Endothelial cell of umbilical vein (primary cell): ENCODE measurements around the gene TMEM37. TPM values are rescaled to one million over a fixed set of nuclear protein-coding genes. Genes with fewer than 3 reads are reported as not detected.

Source experiments
- BruUV-seq: library from RNA; stranded (reverse); fragments of 400-500 nt; replicated peaks from 2 replicates; lab custom pipeline; 2021; lab: Mats Ljungman, UMichigan
- CTCF ChIA-PET: fragments of 300-600, 350-600 bp; sonication (Branson Sonifier 250); formaldehyde crosslinking; loops from one replicate; lab custom pipeline; 2021; ENCODE audit warnings: antibody characterized with exemption, inconsistent platforms; lab: Charles Lee
- POLR2A ChIA-PET: fragments of 300-600, 350-600 bp; sonication (Branson Sonifier 250); formaldehyde crosslinking; loops from one replicate; lab custom pipeline; 2021; ENCODE audit warnings: antibody characterized with exemption, inconsistent platforms; lab: Charles Lee
- DNase-seq: peaks from one replicate; pipeline ENCODE4 v3.0.0-alpha.2; 2011; ENCODE audit warnings: low read depth, low spot score
- FAIRE-seq: peaks from 2 replicates; lab custom pipeline; 2011; peaks lifted over from hg19 to GRCh38; lab: Jason Lieb, UNC
- H2AFZ ChIP-seq: 2 replicates; pipeline ENCODE4 v1.6.0; 2012; ENCODE audit warnings: low read depth, low read length, control low read depth, inconsistent platforms
- H3K27ac ChIP-seq: 2 replicates; pipeline ENCODE4 v1.5.1; 2011; ENCODE audit warnings: low read depth, mild to moderate bottlenecking, control low read depth, low read length, moderate library complexity; ENCODE audit not compliant: insufficient read depth
- H3K27me3 ChIP-seq, 2 experiments: 2 replicates each; pipeline versions ENCODE4 v1.6.0 to v1.6.1; 2011; ENCODE audit warnings: low read length in 2 of 2, mixed read lengths in 1 of 2; ENCODE audit not compliant: control insufficient read depth in 2 of 2, insufficient read depth in 2 of 2
- H3K36me3 ChIP-seq, 2 experiments: 2 replicates in 1 of 2; 3 replicates in 1 of 2; pipeline ENCODE4 v1.5.1; 2011; ENCODE audit warnings: low read length in 2 of 2, mild to moderate bottlenecking in 1 of 2, moderate library complexity in 1 of 2; ENCODE audit not compliant: control insufficient read depth in 2 of 2, insufficient read depth in 2 of 2; ENCODE audit errors: extremely low read depth in 1 of 2
- H3K4me1 ChIP-seq: 3 replicates; pipeline ENCODE4 v1.5.1; 2011; ENCODE audit warnings: mild to moderate bottlenecking, low read length; ENCODE audit not compliant: control insufficient read depth, insufficient read depth; ENCODE audit errors: extremely low read depth
- H3K4me2 ChIP-seq: 2 replicates; pipeline ENCODE4 v1.6.1; 2011; ENCODE audit warnings: low read length, control low read depth, mixed read lengths; ENCODE audit not compliant: insufficient read depth
- H3K4me3 ChIP-seq, 3 experiments: fragments of 200-600 bp in 1 of 3; sonication (generic), shearing (Covaris generic) in 1 of 3; replicated peaks in 1 of 3; 2 replicates each; pipeline ENCODE4 v1.5.1; 2011 to 2016; ENCODE audit warnings: control low read depth in 3 of 3, low read length in 3 of 3, mild to moderate bottlenecking in 2 of 3, inconsistent platforms in 1 of 3, low read depth in 1 of 3, moderate library complexity in 1 of 3; ENCODE audit not compliant: insufficient read depth in 1 of 3
- H3K79me2 ChIP-seq: 2 replicates; pipeline ENCODE4 v1.6.0; 2012; ENCODE audit warnings: low read length, inconsistent platforms; ENCODE audit not compliant: control insufficient read depth, insufficient read depth
- H3K9ac ChIP-seq: replicated peaks from 2 replicates; pipeline ENCODE3; 2011; ENCODE audit warnings: low read length, control low read depth; ENCODE audit not compliant: insufficient read depth; ENCODE audit errors: extremely low read depth
- H3K9me1 ChIP-seq: replicated peaks from 3 replicates; pipeline ENCODE4 v1.6.0; 2011; ENCODE audit warnings: mild to moderate bottlenecking, low read length; ENCODE audit not compliant: control insufficient read depth, insufficient read depth; ENCODE audit errors: extremely low read depth
- H3K9me3 ChIP-seq: replicated peaks from 2 replicates; pipeline ENCODE4 v1.5.1; 2012; ENCODE audit warnings: low read length, inconsistent platforms; ENCODE audit not compliant: control insufficient read depth, insufficient read depth
- H4K20me1 ChIP-seq: replicated peaks from 2 replicates; pipeline ENCODE3; 2011; ENCODE audit warnings: mild to moderate bottlenecking, low read length; ENCODE audit not compliant: control insufficient read depth, insufficient read depth; ENCODE audit errors: extremely low read depth
- CTCF ChIP-seq, 2 donors: IDR thresholded peaks; 1 replicate in 1 of 2; 2 replicates in 1 of 2; pipeline ENCODE4 v1.5.1; 2011; ENCODE audit warnings: low read length in 2 of 2, mild to moderate bottlenecking in 2 of 2, moderate library complexity in 2 of 2, control low read depth in 1 of 2, inconsistent platforms in 1 of 2, low read depth in 1 of 2; ENCODE audit not compliant: insufficient read depth in 1 of 2; ENCODE audit errors: extremely low read depth in 1 of 2
- EZH2 ChIP-seq: IDR thresholded peaks from 2 replicates; pipeline ENCODE4 v1.6.1; 2012; ENCODE audit warnings: borderline replicate concordance, low read depth, mild to moderate bottlenecking, moderate library complexity, low read length, inconsistent platforms; ENCODE audit not compliant: severe bottlenecking
- FOS ChIP-seq: IDR thresholded peaks from 2 replicates; pipeline ENCODE4 v1.6.1; 2011; ENCODE audit warnings: mild to moderate bottlenecking, low read length, moderate library complexity, borderline replicate concordance; ENCODE audit not compliant: insufficient read depth
- GATA2 ChIP-seq: IDR thresholded peaks from 2 replicates; pipeline ENCODE4 v1.7.0; 2011; ENCODE audit warnings: low read depth, mild to moderate bottlenecking, moderate library complexity, mixed read lengths, low read length; ENCODE audit not compliant: insufficient read length, insufficient read depth
- JUN ChIP-seq: IDR thresholded peaks from 2 replicates; pipeline ENCODE4 v1.6.1; 2011; ENCODE audit warnings: borderline replicate concordance, low read depth; ENCODE audit not compliant: insufficient read length, insufficient read depth
- MAX ChIP-seq: IDR thresholded peaks from 2 replicates; pipeline ENCODE4 v1.6.1; 2011; ENCODE audit not compliant: insufficient read depth, insufficient read length
- MYC ChIP-seq: IDR thresholded peaks from one replicate; pipeline ENCODE4 v1.6.1; 2011; ENCODE audit warnings: mild to moderate bottlenecking, low read depth, low read length
- POLR2A ChIP-seq: IDR thresholded peaks from 2 replicates; pipeline ENCODE4 v1.6.1; 2012; ENCODE audit warnings: low read depth, mild to moderate bottlenecking, control low read depth, low read length
- POLR2AphosphoS5 ChIP-seq: IDR thresholded peaks from 2 replicates; pipeline ENCODE4 v1.6.1; 2012; ENCODE audit warnings: low read depth, mild to moderate bottlenecking, control low read depth, low read length, moderate library complexity; ENCODE audit not compliant: insufficient read depth
- dilution Hi-C: fragments of 300-500 bp; cut with MboI; formaldehyde crosslinking; loops from one replicate; pipeline ENCODE4 v1.15.0; 2019; ENCODE audit warnings: low sequenced_read_pairs; ENCODE audit not compliant: extremely low pct_ligation_motif_present
- intact Hi-C: fragments of 100-400 bp; cut with micrococcal nuclease; formaldehyde crosslinking; loops from one replicate; pipeline ENCODE4 v1.10.0; 2022
- polyA plus RNA-seq, 4 experiments: library from polyadenylated mRNA; depleted of rRNA in 3 of 4; stranded (reverse) in 3 of 4; unstranded in 1 of 4; fragments of >200 nt; gene quantifications; 2 replicates each; pipeline versions ENCODE4 v1.2.1 to v1.2.3, GENCODE V29; 2011 to 2012; ENCODE audit warnings: missing spikeins in 1 of 4
- total RNA-seq: library from RNA; stranded (reverse); gene quantifications from 2 replicates; pipeline ENCODE4 v1.2.3, GENCODE V29; 2021

Gene TMEM37
- total and polyA plus RNA-seq, 2 donors (not counting 3 experiments of a cell fraction or from before 2014, with no cell fraction given) = 3.5 to 16.2 TPM

- dilution Hi-C loops (no loop called here), intact Hi-C loops (no loop called here)
- H3K4me3 ChIP-seq = no peak overlapping the region
- H3K36me3 ChIP-seq = no peaks in the 10 kb centered on the region
- H3K27ac ChIP-seq = no peak overlapping the region
- no peak overlapping the region for H3K9ac ChIP-seq
- ChIA-PET CTCF (interaction anchor here (1.5 to 1.9 kb wide), 2 partner anchors 17 to 41 kb away, joined by 5 to 6 read pairs; no protein-coding TSS in a partner anchor), POLR2A (no interaction called here)
- no peak overlapping the region for H3K4me2 ChIP-seq
- no peaks in the 10 kb centered on the region for H3K79me2 ChIP-seq
- H3K9me3 ChIP-seq = no peaks in the 10 kb centered on the region
- H3K4me1 ChIP-seq = peaks cover 9% of the 10 kb centered on the region
- DNase-seq = no peak
- H3K27me3 ChIP-seq = no peaks in the 10 kb centered on the region
- no peaks in the 10 kb centered on the region for H3K9me1 ChIP-seq
- TF ChIP-seq POLR2A = no peak
- TF ChIP-seq MAX = no peak
- no peak for TF ChIP-seq CTCF (IDR thresholded peaks at IDR 0.05; ENCODE audit: extremely low read depth in 1 of 2, insufficient read depth in 1 of 2, low read depth in 1 of 2, low read length in 2 of 2)
- TF ChIP-seq GATA2 = no peak
- TF ChIP-seq EZH2 = no peak
- no peak for TF ChIP-seq FOS
- no peak for TF ChIP-seq POLR2AphosphoS5
- TF ChIP-seq MYC = no peak
- no peak for TF ChIP-seq JUN
- FAIRE-seq = no peak
- BruUV-seq = no TSS peak
- H4K20me1 ChIP-seq = no peaks in the 10 kb centered on the region
- H2AFZ ChIP-seq = no peak overlapping the region
These were observed 3.7 kb downstream of the TMEM37 start for GRCh38 chr2:119435081-119435952.
